Frontal cortex (tissue), 4 donors: ENCODE measurements around the gene CHST12. TPM values are rescaled to one million over a fixed set of nuclear protein-coding genes. Genes with fewer than 3 reads are reported as not detected.

Experiments
- DNase-seq, 2 donors: peaks; one replicate each; pipeline ENCODE4 v3.0.0; 2012; ENCODE audit warnings: low spot score in 2 of 2
- FAIRE-seq: peaks from 2 replicates; lab custom pipeline; 2012; peaks lifted over from hg19 to GRCh38; lab: Jason Lieb, UNC
- total RNA-seq: library from RNA; depleted of rRNA; stranded (reverse); fragments of >200 nt; gene quantifications from one replicate; pipeline ENCODE4 v1.2.3, GENCODE V29; 2014
- donor health status: control.
- donor health status: control.
- donor health status: control.

CHST12 gene
- total RNA-seq, 1 donor from 2014 or later, result 2.0 TPM

GRCh38 chr7:2474224-2474623, 70.8 kb downstream of the CHST12 start:
- DNase-seq (no peak), FAIRE-seq (no peak)

- DNase-seq, result no peak
- FAIRE-seq, result no peak
Observed at GRCh38 chr7:2474813-2475677, 71.6 kb downstream of the CHST12 start.

GRCh38 chr7:2475678-2476015, 72.2 kb downstream of the CHST12 start:
- no peak for FAIRE-seq

GRCh38 chr7:2476298-2476697, 72.9 kb downstream of the CHST12 start, which contains the start of gene GRIFIN:
Gene GRIFIN (minus strand): TSS chr7:2476398. CDS start chr7:2476383, 15 bp downstream.
- FAIRE-seq (no peak), DNase-seq (no peak)

More at GRCh38 chr7:2475678-2476015, 72.2 kb downstream of the CHST12 start:
- DNase-seq, result no peak

GRCh38 chr7:2476776-2477446, 73.5 kb downstream of the CHST12 start:
- no peak for DNase-seq
- no peak for FAIRE-seq

GRCh38 chr7:2477447-2478398, 74.3 kb downstream of the CHST12 start:
- peak; percentile 80 to 87 for DNase-seq
- FAIRE-seq, result no peak

- DNase-seq, result peak in 1 of 2 donors; percentile 59
- FAIRE-seq, result no peak
Observed at GRCh38 chr7:2478399-2478785, 75.0 kb downstream of the CHST12 start.

GRCh38 chr7:2478800-2479199, 75.4 kb downstream of the CHST12 start:
- DNase-seq, result no peak

GRCh38 chr7:2479276-2480069, 76.1 kb downstream of the CHST12 start:
- FAIRE-seq, result no peak
- no peak for DNase-seq

More at GRCh38 chr7:2478800-2479199, 75.4 kb downstream of the CHST12 start:
- FAIRE-seq, result no peak

- FAIRE-seq (no peak), DNase-seq (no peak)
Observed at GRCh38 chr7:2480070-2480408, 76.6 kb downstream of the CHST12 start.

- DNase-seq (no peak), FAIRE-seq (no peak)
Observed at GRCh38 chr7:2481195-2481594, 77.8 kb downstream of the CHST12 start.

- DNase-seq (no peak), FAIRE-seq (no peak)
Observed at GRCh38 chr7:2482725-2483451, 79.5 kb downstream of the CHST12 start.

GRCh38 chr7:2483494-2483893, 80.1 kb downstream of the CHST12 start:
- FAIRE-seq (no peak), DNase-seq (no peak)

GRCh38 chr7:2484868-2485267, 81.5 kb downstream of the CHST12 start:
- DNase-seq, result no peak
- FAIRE-seq, result no peak

- FAIRE-seq (no peak), DNase-seq (no peak)
Observed at GRCh38 chr7:2487586-2488271, 84.3 kb downstream of the CHST12 start.

- DNase-seq, result no peak
Observed at GRCh38 chr7:2488272-2488645, 84.8 kb downstream of the CHST12 start.

GRCh38 chr7:2488681-2489080, 85.3 kb downstream of the CHST12 start:
- FAIRE-seq (no peak), DNase-seq (no peak)

More at GRCh38 chr7:2488272-2488645, 84.8 kb downstream of the CHST12 start:
- FAIRE-seq, result no peak

- no peak for FAIRE-seq
- no peak for DNase-seq
Observed at GRCh38 chr7:2490181-2490651, 86.8 kb downstream of the CHST12 start.
